Measurements from ENCODE around the gene MTUS2. TPM values are rescaled to one million over a fixed set of nuclear protein-coding genes. Genes with fewer than 3 reads are reported as not detected.

MTUS2 gene
- polyA plus RNA-seq, 1 donor from 2014 or later, result 4.4 TPM

GRCh38 chr13:29131159-29131558 lies 311.0 kb downstream of the MTUS2 start:
- Histone ChIP-seq H3F3A (ENCODE audit: insufficient read depth, low read length, poor library complexity, severe bottlenecking) (no peaks in the 10 kb centered on the region), H3K9me3 (ENCODE audit: low read length) (no peaks in the 10 kb centered on the region), H3K4me2 (ENCODE audit: low read length) (no peak overlapping the region), H2AFZ (ENCODE audit: low read depth, low read length) (no peak overlapping the region), H4K20me1 (ENCODE audit: insufficient read depth) (no peaks in the 10 kb centered on the region), H3K9me2 (ENCODE audit: insufficient read depth, low read length) (no peaks in the 10 kb centered on the region), H3K27me3 (ENCODE audit: insufficient read depth, low read depth, low read length) (no peaks in the 10 kb centered on the region), H3K27ac (ENCODE audit: low read length) (no peak overlapping the region), H3K4me3 (ENCODE audit: low read length) (no peak overlapping the region), H3K9ac (ENCODE audit: low read length) (no peak overlapping the region), H3K79me2 (replicated peaks; ENCODE audit: insufficient read depth, low read length) (no peaks in the 10 kb centered on the region), H3K36me3 (ENCODE audit: insufficient read depth, low read length) (no peaks in the 10 kb centered on the region)
- TF ChIP-seq EZH2 (IDR thresholded peaks at IDR 0.05; ENCODE audit: borderline replicate concordance, insufficient read depth, low read length, poor library complexity, severe bottlenecking) (no peak), RAD21 (conservative IDR thresholded peaks at IDR 0.05) (no peak), TAF1 (IDR thresholded peaks at IDR 0.05; ENCODE audit: low read depth) (no peak), SMC3 (conservative IDR thresholded peaks at IDR 0.05; ENCODE audit: poor library complexity) (no peak), POLR2AphosphoS5 (IDR thresholded peaks at IDR 0.05) (no peak), REST (IDR thresholded peaks at IDR 0.05; ENCODE audit: borderline replicate concordance) (no peak), EP300 (conservative IDR thresholded peaks at IDR 0.05; ENCODE audit: poor library complexity, severe bottlenecking) (no peak)
- TF ChIP-seq, protein P1, sequence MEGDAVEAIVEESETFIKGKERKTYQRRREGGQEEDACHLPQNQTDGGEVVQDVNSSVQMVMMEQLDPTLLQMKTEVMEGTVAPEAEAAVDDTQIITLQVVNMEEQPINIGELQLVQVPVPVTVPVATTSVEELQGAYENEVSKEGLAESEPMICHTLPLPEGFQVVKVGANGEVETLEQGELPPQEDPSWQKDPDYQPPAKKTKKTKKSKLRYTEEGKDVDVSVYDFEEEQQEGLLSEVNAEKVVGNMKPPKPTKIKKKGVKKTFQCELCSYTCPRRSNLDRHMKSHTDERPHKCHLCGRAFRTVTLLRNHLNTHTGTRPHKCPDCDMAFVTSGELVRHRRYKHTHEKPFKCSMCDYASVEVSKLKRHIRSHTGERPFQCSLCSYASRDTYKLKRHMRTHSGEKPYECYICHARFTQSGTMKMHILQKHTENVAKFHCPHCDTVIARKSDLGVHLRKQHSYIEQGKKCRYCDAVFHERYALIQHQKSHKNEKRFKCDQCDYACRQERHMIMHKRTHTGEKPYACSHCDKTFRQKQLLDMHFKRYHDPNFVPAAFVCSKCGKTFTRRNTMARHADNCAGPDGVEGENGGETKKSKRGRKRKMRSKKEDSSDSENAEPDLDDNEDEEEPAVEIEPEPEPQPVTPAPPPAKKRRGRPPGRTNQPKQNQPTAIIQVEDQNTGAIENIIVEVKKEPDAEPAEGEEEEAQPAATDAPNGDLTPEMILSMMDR (IDR thresholded peaks at IDR 0.05; ENCODE audit: poor library complexity, severe bottlenecking), result no peak

DNA sequence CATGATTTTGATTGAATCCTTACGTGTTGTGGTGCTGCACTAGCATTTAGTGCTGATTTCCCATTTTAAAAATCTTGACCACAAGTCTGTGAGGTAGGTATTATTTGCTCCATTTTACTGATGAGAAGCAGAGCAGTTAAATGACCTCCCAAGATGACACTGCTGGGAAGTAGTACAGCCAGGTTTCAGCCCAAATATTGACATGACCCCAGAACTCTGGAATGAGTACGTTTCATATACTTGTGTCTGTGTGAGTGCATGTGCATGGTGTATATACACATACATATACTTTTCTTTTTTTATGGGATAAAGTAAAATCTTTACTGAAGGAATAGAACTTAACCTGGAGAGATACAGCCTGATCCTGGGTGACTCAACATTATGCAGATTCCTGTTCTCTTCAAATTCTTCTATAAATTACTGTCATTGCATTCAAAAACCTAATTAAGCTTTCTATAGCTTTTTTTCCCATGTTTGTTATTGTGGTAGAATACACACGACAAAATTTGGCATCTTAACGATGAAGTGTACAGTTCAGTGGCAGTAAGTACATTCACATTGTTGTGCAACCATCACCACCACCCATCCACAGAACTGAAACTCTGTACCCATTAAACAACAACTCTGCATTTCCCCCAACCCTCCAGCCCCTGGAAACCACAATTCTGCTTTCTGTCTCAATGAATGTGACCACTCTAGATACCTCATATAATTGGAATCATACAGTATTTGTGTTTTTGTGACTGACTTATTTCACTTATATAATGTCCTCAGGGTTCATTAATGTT lies 311.9 kb downstream of the MTUS2 start:
- Histone ChIP-seq H3K27me3 (ENCODE audit: insufficient read depth, low read depth, low read length) (no peaks in the 10 kb centered on the region), H3K9me2 (ENCODE audit: insufficient read depth, low read length) (no peaks in the 10 kb centered on the region), H3K36me3 (ENCODE audit: insufficient read depth, low read length) (no peaks in the 10 kb centered on the region), H3K9ac (ENCODE audit: low read length) (no peak overlapping the region), H3K9me3 (ENCODE audit: low read length) (peaks cover 1% of the 10 kb centered on the region), H3K79me2 (replicated peaks; ENCODE audit: insufficient read depth, low read length) (no peaks in the 10 kb centered on the region), H2AFZ (ENCODE audit: low read depth, low read length) (no peak overlapping the region), H3K27ac (ENCODE audit: low read length) (no peak overlapping the region), H3F3A (ENCODE audit: insufficient read depth, low read length, poor library complexity, severe bottlenecking) (no peaks in the 10 kb centered on the region), H4K20me1 (ENCODE audit: insufficient read depth) (no peaks in the 10 kb centered on the region), H3K4me2 (ENCODE audit: low read length) (no peak overlapping the region), H3K4me3 (ENCODE audit: low read length) (no peak overlapping the region)
- TF ChIP-seq EP300 (conservative IDR thresholded peaks at IDR 0.05; ENCODE audit: poor library complexity, severe bottlenecking) (no peak), EZH2 (IDR thresholded peaks at IDR 0.05; ENCODE audit: borderline replicate concordance, insufficient read depth, low read length, poor library complexity, severe bottlenecking) (no peak), POLR2AphosphoS5 (IDR thresholded peaks at IDR 0.05) (no peak), RAD21 (conservative IDR thresholded peaks at IDR 0.05) (no peak), SMC3 (conservative IDR thresholded peaks at IDR 0.05; ENCODE audit: poor library complexity) (no peak), TAF1 (IDR thresholded peaks at IDR 0.05; ENCODE audit: low read depth) (no peak), REST (IDR thresholded peaks at IDR 0.05; ENCODE audit: borderline replicate concordance) (no peak), MXI1 (conservative IDR thresholded peaks at IDR 0.05; ENCODE audit: poor library complexity, severe bottlenecking) (no peak)
- TF ChIP-seq, protein P1 (IDR thresholded peaks at IDR 0.05; ENCODE audit: poor library complexity, severe bottlenecking), result no peak

Data from neural cell (in vitro differentiated cells).